HG02798 (cell line): ENCODE measurements around the gene DNAH12.
"Not testable (repeated sequence)": the region's sequence is repeated elsewhere in the genome, so short reads cannot be mapped to it uniquely, and the experiment has no call there.

Source experiments
- ATAC-seq: cut with Tn5 transposase; IDR thresholded peaks from one replicate; pipeline ENCODE4 v1.9.1; 2021; ENCODE audit warnings: mild to moderate bottlenecking; ENCODE audit not compliant: unreplicated experiment, poor library complexity

DNAH12 gene

GRCh38 chr3:57420001-57420400 is 124.1 kb downstream of the DNAH12 start:
- ATAC-seq = no peak

DNA sequence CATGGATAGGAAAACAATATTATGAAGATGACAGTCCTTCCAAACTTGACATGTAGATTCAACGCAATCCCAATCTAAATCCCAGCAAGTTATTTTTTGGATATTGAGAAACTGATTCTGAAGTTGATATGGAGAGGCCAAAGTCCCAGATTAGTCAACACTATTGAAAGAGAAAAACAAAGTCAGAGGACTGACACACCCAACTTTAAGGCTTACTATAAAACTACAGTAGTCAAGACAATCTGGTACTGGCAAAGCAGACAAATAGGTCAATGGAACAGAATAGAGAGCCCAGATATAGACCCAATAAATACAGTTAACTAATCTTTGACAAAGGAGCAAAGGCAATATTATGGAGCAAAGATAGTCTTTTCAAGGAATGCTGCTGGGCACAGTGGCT is 132.4 kb downstream of the DNAH12 start:
- no peak for ATAC-seq

- no peak for ATAC-seq
Observed at GRCh38 chr3:57409471-57409870, 134.7 kb downstream of the DNAH12 start.

GRCh38 chr3:57402675-57403074 is 141.5 kb downstream of the DNAH12 start:
- ATAC-seq = no peak

DNA sequence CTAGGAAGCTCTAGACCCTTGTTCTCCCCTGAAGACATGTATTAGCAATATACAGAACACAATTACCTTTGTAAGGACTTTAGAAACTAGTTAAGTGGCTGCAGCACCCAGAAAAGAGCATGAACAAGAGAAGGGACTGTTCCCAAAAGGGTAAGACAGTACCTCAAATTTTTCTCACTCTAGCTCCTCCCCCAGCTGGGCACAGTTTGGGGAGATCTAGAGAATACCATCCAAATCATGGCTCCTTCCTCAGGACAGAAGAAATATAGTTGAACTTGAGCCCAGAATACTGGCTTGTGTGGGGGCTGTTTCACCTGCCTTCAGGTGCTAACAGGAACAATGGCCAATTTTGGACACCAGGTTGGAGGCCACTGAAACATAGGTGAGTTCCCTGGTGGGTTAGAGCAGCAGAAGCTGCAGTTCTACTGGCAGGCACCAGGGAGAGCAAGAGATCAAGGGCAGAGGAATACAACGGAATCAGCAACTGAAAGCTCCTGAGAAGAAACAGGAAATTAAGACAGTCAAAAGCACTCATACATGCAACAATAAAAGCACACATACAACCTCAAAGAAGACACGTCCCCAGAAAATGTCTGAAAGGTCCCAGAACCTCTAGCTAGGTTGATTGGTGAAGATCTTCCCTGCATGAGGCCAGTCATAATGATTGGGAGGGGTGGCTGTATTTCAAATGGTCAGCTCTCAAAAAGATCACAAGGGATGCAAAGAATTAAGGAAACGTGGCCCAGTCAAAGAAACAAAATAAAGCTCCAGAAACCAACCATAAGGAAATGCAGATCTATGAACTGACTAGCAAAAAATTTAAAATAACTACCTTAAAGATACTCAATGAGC is 146.7 kb downstream of the DNAH12 start:
- ATAC-seq = peak; percentile 90

- no peak for ATAC-seq
Observed at GRCh38 chr3:57393977-57394376, 150.2 kb downstream of the DNAH12 start.

DNA sequence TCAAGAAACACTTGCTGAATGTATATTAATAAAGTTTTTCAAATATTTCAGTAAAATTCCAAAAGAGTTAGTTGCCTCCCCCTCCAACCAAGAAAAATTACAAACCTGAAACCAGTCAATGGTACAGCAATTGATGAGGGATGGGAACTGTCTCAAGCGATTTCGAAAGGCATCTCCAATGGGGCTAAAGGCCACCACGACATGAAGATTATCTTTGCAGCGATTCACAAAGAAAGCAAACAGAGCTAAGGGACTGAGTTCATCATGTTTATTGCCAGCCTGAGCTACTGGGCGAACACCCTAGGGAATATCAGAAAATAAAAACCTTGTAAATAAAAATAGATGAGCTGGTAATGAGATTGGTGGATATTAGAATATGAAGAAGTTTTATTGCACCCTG is 152.4 kb downstream of the DNAH12 start:
- ATAC-seq = no peak

GRCh38 chr3:57389271-57389670 is 154.9 kb downstream of the DNAH12 start:
- no peak for ATAC-seq

- no peak for ATAC-seq
Observed at GRCh38 chr3:57386307-57386706, 157.8 kb downstream of the DNAH12 start.

GRCh38 chr3:57385498-57385897 is 158.6 kb downstream of the DNAH12 start:
- no peak for ATAC-seq

DNA sequence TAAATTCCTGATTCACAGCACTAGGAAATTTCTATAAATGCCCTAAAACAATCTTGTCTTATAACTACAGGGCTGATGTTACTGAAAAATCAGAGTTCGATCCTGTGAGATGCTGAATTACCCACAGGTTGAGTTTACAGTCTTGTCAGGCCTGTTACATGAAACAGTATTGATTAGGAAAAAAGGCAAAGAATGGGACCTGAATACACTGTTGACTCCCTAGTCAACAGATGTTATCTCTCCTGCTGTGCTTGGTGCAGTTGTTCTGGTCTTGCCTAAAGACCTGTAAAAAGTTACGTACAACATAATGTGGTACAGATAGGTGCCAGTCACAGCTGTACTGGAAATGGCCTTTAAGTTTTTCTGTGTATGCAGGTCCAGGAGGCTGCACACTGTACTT is 160.3 kb downstream of the DNAH12 start:
- ATAC-seq = no peak

- ATAC-seq = no peak
Observed at GRCh38 chr3:57383406-57383805, 160.7 kb downstream of the DNAH12 start.

DNA sequence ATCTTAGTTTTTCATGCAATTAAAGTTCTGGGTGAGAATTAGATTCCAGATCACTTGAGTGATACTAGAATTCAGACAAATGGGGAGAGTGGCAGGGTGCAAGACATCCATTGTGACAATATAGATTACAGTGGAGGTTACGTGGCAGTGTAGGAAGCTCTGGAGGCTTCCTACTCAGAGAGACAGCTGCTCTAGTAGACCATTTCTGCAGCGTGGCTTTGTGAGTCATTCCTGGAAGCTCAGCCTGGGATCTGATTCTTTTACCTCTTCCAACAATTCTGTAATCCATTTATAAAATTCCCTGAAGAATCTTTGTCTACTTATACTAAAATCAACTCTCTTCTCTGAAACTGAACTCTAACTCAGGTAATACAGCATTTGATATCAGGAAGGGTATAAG is 161.2 kb downstream of the DNAH12 start:
- ATAC-seq = no peak

DNA sequence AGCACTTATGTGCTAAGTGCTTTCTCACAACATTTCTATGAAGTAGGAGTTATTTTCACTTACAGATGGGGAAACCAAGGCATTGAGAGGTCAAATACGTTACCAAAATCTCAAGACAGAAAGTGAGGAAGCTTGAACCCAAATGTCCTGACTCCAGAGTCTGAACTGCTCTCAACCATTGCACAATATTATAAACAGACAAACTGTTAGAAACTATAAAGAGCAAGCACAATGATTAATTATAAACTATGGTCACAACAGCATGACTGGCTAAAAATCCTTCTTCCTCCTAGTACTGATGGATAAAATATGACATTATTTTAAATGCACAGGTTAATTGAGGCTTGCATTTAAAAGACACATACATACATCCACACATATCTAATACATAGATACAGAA is 173.8 kb downstream of the DNAH12 start:
- ATAC-seq = no peak

DNA sequence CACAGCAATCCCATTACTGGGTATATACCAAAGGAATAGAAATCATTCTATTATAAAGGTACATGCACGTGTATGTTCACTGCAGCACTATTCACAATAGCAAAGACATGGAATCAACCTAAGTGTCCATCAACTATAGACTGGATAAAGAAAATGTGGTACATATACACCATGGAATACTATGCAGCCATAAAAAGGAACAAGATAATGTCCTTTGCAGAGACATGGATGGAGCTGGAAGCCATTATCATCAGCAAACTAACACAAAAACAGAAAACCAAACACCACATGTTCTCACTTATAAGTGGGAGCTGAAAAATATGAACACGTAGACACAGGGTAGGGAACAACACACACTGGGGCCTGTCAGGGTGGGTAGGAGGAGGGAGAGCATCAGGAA is 179.1 kb downstream of the DNAH12 start:
- ATAC-seq = not testable (repeated sequence)

GRCh38 chr3:57356275-57356674 is 187.9 kb downstream of the DNAH12 start:
- ATAC-seq = not testable (repeated sequence)

DNA sequence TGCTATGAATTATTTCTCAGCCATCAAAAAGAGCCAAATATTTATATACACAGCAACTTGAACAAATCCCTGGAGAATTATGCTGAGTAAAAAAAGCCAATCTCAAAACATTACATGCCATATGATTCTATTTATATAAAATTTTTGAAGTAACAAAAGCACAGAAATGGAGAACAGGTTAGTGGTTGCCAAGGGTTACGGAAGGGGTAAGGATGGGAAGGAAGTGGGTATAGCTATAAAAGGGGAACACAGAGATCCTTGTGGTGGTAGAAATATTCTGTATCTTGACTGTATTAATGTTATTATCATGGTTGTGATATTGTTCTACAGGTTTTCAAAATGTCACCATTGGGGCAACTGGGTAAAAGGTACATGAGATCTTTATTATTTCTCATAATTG is 189.4 kb downstream of the DNAH12 start:
- ATAC-seq = no peak

DNA sequence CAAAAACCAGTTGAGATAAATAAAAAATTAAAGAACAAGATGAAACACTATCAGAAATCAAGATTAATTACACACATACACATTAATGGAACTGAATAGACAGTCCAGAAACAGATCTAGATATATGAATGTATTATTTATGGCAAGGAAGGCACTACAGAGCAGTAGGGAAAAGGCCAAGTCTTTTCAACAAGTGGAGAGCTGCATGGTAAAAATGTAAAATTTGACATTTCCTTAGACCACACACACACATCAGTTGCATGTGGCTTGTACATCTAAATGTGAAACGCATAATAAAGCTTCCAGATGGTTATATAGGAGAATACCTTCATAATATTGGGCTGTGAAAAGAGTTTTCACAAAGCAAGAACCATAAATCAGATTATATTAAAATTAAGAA is 193.9 kb downstream of the DNAH12 start:
- no peak for ATAC-seq

DNA sequence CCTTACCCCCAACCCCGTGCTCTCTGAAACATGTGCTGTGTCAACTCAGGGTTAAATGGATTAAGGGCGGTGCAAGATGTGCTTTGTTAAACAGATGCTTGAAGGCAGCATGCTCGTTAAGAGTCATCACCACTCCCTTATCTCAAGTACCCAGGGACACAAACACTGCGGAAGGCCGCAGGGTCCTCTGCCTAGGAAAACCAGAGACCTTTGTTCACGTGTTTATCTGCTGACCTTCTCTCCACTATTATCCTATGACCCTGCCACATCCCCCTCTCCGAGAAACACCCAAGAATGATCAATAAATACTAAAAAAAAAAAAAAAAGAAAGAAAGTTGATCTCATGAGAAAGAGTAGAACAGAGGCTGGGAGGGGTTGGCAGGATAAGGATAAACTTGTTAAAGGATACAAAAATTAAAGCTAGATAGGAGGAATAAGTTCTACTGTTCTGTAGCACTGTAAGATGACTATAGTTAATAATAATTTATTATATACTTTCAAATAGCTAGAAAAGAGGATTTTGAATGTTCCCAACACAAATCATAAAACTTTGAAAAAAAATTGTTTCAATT is 205.0 kb downstream of the DNAH12 start:
- not testable (repeated sequence) for ATAC-seq

DNA sequence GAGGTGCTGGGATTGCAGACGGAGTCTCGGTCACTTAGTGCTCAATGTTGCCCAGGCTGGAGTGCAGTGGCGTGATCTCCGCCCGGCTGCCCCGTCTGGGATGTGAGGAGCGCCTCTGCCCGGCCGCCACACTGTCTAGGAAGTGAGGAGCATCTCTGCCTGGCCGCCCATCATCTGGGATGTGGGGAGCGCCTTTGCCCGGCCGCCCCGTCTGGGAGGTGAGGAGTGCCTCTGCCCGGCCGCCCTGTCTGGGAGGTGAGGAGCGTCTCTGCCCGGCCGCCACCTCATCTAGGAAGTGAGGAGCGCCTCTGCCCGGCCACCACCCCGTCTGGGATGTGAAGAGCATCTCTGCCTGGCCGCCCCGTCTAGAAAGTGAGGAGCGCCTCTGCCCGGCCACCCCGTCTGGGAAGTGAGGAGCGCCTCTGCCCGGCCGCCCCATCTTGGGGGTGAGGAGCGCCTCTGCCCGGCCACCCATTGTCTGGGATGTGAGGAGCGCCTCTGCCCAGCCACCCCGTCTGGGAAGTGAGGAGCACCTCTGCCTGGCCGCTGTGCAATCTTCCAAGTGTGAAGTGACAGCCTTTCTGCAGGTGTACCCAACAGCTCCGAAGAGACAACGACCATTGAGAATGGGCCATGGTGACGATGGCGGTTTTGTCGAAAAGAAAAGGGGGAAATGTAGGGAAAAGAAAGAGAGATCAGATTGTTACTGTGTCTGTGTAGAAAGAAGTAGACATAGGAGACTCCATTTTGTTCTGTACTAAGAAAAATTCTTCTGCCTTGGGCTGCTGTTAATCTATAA is 205.7 kb downstream of the DNAH12 start:
- ATAC-seq = not testable (repeated sequence)

- no peak for ATAC-seq
Observed at GRCh38 chr3:57335283-57335938, 208.7 kb downstream of the DNAH12 start.
